Islet precursor cell (in vitro differentiated cells): ENCODE results near the gene DLX1.
"Not testable (repeated sequence)": the region's sequence is repeated elsewhere in the genome, so short reads cannot be mapped to it uniquely, and the experiment has no call there.

Source experiments
- DNase-seq: peaks from one replicate; pipeline ENCODE4 v3.0.0-alpha.2; 2018

The DLX1 gene

DNA sequence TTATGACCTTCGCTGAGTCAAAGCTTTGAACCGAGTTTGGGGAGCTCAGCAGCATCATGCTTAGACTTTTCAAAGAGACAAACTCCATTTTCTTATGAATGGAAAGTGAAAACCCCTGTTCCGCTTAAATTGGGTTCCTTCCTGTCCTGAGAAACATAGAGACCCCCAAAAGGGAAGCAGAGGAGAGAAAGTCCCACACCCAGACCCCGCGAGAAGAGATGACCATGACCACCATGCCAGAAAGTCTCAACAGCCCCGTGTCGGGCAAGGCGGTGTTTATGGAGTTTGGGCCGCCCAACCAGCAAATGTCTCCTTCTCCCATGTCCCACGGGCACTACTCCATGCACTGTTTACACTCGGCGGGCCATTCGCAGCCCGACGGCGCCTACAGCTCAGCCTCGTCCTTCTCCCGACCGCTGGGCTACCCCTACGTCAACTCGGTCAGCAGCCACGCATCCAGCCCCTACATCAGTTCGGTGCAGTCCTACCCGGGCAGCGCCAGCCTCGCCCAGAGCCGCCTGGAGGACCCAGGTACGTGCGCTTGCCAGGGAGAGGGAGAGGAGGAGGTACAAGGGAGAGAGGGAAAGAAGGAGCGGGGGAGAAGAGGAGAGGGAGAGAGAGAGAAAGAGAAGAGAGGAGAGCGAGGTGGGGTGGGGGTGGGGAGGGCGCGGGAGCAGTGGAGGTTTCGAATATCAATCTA lies at the start of gene DLX1:
TSS of gene DLX1 (plus strand) at position 48 of the 700 bp plus-strand sequence. CDS start at position 219, 171 bp downstream.
- peak; percentile 85 for DNase-seq

DNA sequence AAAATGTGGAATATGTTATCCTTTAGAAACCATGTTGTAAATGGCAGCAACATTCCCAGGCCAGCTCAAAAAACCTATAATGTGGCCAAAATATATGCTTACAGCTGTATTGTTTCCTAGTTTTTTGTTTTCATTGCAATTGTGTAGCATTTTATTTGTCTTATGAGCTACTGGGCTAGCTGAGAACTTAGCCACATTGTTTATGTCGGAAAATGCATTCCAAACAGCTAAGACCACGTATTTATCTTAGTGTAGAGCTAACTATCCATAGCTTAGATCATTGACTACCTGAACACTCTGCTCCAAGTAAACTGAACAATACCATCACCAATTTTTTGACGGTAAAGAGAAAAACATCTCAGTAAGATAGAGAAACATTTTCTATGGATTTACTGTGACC lies 47.2 kb upstream of the DLX1 start:
- no peak for DNase-seq

DNA sequence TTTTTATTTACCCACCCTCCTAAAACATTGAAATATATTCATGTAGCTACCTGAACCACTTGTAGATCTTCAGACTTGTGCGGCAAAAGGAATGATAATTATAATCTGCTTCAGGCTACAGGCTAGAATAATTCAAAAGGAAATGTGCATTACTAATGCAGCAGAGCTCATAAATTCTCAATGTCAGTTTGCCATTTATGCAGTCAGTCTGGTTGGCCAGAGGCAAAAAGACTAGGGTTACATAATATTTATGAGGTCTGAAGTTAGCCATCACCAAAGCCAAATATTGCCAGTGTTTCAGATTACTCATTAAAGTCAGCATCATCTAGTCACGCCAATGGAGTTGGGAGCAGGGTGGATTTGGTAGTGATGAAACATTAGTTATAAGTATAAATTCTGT lies 46.7 kb upstream of the DLX1 start:
- no peak for DNase-seq

DNA sequence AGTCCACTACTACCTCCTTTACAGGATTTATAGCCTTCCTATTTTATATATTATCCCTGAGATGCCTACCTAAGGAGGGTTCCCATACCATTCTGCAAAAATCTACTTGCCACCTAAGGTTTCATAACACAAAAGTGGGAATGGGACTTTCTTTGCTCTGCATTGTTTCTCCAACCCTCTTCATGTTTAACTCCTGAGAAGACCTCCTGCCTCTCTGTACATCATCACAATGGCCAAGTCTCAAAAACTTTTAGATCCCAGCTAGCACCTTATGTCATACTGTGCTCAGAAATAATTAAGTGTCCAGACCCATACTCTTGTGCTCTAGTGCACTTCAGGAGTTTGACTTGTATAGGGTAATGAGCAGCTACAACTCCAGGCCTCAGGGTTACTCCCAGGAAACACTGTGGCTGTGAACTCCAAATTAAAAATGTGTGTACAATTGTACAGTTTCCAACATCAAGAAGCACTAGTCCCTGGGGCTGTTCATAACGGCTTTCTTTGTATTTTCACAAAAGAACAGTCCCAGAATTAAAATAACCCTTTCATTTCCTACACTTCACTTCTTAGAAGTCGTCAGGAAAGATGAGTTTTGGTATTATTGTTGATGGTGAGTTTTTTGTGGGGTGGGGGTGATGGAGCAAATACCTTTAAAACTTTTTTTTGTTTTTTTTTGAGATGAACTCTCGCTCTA lies 46.1 kb upstream of the DLX1 start:
- no peak for DNase-seq

DNA sequence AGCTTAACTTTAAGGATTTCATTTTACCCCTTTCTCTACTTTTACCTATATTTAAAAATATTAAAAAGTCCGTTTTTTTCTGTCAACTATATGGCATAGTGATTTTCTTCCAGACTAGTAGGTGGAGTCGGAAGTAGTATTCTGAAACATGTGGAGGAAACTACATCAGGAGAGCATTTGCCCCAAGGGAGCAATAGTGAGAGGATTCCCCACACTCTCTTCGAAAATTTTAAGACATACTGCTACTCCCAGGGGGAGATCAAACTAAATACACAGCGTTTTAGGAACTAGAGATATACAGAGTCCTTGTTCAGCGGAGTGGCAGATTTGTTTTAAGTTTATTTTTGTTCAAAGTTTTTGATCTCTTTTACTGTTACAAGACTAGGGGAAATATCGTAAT lies 45.0 kb upstream of the DLX1 start:
- no peak for DNase-seq

DNA sequence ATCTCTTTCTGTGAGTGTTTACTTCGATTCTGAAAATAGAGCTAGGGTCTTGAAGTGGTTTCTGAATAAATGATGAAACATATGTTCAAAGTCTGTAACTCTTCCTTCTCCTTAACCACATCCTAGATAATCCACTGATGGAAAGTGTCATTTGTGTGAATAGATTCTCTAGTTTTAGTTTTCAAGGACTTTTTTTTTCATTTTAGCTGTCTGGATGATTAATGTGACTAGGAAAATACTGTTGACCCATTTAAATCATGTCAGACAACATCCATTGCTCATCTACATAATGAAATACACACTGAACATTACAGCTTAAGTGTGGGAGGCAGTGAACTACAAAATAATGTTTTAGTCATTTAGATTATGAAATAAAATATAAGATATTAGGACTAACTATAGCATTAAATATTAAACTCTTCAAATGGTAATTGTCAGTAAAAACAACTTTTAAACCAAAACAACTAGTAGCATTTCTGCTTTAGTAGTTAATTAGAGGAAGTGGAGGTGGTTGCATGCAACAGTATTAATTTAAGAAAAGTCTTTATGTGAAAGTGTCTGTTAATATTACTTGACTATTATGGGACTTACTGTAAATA lies 39.1 kb upstream of the DLX1 start:
- no peak for DNase-seq

DNA sequence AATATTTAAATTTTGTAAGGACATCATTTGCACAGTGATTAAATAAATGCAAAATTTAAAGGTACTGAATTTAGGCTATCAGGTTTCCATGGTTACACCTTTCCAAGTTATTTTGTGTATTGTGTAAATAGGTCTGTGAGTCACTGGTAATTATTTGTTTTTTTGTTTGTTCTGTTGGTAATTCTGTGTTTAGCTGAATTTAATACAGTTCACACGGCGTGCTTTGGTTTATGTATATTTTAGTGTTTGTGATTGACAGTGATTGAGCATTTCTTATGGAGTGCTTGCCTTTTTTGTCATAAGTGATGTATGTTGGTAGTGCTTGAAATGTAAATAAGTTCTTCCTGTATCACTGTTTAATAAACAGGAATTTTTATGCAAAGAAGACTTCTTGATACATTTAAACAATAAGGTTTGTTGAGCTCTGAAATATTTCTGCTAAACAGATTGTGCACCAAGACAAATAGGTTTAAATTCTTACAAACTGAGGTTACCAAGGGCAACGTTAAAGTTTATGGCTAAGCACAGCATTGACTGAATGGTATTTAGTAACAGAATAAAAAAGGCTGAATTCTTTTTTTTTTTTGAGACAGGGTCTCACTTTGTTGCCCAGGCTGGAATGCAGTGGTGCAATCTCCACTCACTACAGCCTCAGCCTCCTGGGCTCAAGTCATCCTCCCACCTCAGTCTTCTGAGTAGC lies 38.3 kb upstream of the DLX1 start:
- no peak for DNase-seq

DNA sequence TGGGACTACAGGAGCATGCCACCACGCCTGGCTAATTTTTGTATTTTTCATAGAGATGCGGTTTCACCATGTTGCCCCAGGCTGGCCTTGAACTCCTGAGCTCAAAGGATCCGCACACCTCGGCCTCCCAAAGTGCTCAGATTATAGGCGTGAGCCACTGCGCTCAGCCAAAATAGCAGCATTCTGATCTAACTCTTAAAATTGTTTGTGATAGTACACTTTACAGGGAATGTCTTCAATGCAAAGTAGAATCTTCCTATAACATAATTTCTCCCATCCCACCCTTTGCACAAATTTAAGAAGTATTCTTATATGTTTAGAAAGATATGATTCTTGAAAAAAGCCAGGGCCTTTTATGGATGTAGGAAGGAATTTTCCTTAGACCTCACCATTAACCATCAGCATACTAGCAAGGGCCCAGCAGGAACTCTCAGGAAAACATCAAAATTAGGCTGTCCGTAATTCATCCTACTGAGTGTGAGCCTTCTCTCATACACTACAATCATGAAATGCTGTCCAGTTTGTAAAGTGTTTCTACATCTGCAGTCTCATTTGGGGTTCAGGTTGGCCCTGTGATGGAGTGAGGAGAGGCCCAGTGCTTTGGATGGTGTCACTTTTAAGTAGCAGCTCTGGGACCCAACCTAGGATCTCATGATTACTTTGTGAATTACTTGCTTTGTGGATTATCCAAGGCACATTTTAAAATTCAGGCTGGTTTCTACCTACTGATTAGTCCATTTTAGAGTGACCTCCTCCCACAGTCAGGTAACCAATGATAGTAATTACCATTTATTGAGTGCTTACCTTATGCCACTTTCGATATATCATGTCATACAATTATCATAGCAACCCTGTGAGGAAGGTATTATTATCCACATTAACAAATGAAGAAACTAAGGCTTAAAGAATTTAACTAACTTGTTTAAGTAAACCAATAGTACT lies 37.5 kb upstream of the DLX1 start:
- DNase-seq: no peak

DNA sequence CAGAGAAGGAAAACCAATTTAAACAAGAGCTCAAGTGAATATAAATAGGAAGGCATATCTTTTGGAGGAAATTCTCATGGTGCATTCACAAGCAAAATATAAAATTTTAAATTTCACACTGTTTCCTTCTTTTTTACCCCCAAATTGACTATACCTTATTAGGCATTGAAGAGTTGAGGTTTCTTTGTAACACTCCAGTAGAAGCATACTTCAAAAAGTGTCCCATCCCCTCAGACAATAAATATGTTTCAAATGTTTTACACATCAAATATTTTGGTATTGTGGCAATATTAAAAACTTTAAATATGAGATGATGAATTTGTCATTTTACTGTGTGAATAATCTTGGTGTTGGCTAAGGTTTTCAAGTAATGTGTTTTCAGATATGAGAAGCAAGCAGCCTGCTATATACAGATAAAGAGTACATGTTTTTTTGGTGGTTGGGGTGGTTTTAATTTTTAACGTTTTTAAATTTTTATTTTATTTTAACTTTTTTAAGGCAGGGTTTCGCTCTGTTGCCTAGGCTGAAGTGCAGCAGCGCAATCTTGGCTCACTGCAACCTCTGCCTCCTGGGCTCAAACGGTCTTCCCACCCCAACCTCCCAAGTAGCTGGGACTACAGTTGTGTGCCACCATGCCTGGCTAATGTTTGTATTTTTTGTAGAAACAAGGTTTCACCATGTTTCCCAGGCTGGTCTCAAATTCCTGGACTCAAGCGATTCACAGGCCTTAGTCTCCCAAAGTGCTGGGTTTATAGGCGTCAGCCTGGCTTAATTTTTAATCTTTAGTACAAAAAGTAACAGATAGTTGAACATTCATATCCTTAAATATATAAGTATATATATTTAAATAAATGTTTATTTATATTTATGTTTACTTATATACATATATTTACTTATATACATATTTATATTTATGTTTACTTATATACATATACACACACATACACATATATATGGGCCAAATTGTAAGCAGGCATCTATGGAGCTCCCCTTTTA lies 36.5 kb upstream of the DLX1 start:
- no peak for DNase-seq

DNA sequence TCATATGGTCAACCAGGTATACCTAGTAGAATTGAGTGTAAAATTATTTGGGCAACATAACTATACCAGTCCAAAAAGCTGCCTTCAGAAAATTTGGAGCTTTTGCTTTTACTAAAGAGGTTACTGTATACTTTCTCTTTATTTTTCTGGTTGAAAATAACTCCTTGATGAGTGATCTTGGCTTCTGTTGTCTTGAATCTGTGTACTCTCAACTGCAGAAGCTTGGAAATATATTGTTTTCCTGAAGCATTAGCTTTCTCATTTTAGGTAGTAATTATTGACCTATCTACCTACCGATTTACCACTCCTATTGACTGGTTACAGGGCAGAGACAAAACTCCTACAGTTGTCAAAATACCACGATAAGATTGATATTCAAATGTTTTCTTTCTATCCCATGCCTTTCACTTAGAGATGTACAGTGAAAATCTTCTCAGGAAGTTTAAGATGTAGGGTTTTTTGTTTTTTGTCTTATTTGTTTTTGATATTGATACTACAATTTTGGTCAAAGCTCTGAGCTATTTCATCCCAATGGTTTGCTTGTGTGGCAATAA lies 35.7 kb upstream of the DLX1 start:
- DNase-seq: no peak

DNA sequence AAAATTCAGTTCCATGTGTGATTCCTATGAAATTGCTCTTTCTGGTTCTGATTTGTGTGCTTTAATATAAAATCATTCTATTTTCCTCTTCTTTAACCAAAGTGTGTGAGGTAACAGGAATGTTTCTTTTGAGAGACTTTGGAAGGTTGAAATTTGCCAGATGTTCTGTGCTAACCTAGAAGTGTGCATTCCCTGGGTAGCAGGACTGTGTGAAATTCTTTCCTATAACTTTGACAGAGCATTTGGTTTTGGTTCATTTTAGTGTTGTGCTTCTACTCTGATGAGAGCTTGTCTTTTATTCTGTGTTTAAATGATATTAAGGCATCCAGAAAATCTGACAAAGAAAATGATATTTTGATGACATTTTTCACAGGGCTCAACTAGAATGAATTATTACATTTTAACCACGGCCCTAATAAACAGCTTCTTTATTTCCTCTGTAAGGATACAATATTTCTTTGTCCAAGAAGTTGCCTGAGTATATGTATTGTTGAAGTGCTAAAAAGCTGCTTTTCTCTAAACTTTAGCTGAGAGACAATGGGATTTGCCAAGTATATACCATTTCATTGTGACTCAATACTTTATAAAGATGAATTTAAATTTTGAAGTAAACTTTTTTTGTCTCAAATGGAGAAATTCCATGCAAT lies 34.7 kb upstream of the DLX1 start:
- no peak for DNase-seq

DNA sequence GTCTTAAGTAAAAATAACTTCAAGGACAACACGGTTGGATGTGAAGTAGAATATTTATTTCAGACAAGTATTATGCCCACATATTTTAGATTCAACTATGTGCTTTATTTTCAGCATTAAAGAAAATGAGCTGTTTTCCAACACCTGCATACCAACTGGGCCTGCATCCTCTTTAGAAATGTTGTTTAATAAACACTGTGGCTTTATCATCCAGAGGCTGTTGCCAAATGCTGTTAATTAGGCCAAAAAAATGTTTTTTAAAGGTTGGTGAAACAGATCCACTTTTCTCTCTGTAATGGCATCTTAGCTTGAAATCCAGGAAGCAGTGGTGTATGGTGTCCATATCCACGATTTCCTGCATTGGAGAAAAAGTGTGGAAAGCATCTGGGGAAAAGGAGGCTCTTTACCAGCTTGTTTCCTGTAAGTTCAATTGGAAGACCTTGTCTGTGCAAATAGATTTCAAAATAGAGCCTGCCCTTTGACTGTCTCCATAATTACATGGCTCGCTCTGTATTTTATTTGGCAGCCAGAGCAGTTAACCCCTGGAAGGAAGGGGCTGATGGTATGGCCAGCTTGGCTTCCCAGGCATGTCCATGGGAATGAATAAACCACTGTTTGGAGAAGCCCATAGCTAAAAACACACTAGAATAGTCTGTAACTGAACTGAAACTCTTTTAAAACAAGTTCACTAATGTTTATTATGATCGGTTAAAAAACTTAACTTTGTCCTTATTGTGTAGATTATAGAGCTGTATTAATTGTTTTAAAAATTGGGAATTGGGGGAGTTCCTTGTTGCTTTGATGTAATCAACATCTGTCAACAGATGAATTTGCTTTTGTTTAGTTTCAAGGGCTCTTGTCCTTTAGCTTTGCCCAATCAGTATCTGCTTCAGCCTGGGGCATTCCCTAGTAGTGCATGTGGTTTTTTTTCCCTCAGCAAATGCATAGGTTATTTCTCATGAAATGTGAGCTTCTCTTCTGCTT lies 33.0 kb upstream of the DLX1 start:
- DNase-seq: peak; percentile 67

DNA sequence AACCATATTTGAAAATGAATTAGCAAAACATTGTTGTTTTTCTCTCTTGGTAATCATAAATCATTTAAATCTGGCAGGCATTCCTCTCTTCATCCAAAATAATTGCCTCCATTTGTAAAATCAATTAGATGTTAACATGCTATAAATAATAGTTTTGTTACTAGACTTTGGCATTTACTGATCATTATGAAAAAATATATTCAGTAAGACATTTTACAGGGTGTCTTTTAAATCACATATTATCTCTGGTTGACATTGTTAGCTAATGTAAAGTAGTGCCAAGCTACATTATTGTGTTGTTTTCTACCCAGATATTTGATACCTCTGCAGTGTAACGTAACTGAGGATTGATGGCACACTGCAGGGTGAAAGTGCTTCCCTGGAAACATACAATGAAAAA lies 31.8 kb upstream of the DLX1 start:
- DNase-seq: no peak

DNA sequence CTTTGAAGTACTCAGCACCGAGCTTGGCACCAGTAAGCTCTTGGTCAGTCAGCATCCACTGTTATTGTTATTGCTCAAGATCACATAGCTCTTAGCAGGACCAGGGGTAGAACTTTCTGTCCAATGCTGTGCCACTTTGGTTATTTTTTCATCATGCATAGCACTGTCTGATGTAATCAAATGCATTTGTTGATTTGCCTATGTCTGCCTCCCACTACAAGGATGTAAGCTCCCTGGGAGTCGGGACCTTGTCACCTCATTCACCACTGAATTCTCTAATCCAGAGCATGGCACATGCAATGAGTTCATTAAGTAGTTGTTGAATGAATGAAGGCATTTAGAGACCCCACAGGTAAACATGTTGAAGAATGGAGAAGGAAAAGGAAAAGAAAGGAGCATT lies 29.0 kb upstream of the DLX1 start:
- no peak for DNase-seq

DNA sequence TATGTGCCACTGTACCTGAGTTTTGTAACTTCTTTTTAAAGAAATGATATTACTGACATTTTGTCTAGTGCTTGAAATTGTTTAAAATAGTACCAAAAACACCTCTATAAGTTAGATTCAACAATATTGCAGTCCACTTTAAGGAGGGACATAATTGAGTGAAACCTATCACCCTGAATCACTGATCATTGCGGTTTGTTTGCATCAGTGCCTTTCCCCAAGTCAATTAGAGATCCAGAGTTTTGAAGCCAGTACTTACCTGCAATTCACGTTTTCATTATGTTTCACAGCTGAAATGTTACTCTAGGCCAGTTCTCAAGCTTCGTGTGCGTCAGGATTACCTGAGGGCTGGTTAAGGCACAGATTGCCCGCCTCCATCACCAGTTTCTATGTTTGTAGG lies 26.6 kb upstream of the DLX1 start:
- no peak for DNase-seq

DNA sequence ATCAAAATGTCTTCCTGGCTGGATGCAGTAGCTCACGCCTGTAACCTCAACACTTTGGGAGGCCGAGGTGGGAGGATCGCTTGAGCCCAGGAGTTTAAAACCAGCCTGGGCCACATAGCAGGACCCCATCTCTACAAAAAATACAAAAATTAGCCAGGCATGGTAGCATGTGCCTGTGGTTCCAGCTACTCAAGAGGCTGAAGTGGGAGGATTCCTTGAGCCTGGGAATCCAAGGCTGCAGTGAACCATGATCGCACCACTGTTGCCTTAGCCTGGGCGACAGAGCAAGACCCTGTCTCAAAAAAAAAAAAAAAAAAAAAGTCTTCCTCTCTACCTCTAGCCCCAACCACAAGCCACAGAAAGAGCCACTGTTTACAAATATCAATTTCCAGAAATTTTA lies 25.2 kb upstream of the DLX1 start:
- DNase-seq: not testable (repeated sequence)

DNA sequence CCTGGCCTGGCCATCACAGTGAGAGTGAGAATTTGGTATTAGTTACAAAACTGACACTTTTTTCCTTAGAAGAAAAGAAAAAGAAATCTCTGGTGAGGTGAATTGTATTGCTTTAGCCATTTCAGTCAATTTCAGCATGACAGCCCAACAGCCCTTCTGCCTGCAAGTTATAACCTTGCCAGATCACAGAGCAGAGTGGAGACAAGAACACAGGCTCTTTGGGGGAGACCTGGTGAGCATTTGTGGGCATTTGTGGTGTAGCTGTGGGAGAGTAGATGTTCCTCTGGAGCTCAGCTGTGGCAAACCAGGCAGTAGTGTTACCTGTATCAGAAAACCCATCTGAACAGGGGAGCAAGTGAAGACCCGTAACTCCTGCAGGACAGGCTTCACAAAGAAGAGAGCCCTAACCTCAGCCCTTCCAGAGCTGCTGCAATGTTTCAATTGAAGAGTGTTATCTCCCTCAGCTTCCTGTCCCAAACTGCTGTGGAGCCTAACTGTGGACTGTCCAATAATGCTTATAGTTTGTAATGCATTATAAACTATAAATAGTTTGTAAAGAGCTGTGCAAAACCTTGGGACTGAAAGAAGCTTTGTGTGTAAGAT lies 22.8 kb upstream of the DLX1 start:
- peak; percentile 49 for DNase-seq

DNA sequence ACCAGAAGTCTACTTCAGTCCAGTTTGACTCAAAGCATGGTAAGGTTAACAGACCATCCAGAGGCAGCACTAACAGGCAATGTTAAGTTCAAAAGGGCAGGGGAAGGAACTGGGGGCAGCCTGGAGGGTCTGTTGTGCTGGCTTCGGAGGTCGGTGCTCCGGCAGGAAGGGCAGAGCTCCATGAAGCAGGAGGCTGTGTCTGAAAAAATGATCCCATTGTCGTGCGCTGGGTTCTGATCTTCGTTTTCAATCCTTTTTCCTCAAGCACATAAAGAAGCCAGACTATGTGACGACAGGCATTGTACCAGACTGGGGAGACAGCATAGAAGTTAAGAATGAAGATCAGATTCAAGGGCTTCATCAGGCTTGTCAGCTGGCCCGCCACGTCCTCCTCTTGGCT lies 21.9 kb upstream of the DLX1 start:
- DNase-seq: no peak

DNA sequence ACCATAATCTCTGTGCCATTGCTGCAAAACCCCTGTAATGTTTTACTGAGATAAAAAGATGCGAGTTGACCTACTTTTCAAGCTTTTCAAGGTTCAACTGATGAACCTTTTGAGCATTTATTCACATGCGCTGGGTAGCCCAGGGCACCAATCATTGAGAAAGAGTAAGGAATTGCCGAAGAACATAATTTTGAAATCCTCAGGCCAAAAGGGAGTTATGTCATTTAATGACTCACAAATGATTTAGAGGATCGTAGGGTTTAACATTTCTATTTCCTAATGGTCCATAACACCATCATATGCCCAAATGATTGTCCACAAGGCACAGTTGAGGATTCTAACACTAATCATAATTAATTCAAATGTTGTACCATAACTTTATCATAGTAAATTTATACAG lies 20.2 kb upstream of the DLX1 start:
- DNase-seq: no peak
